Activated naive CD4-positive, alpha-beta T cell treated with anti-CD3 and anti-CD28 coated beads, Interleukin-2, amount 50 U/mL, for 16 hours (primary cell): ENCODE results near the gene ATP1A2.

ENCODE experiments used
- DNase-seq: peaks from one replicate; pipeline ENCODE4 v3.0.0-alpha.2; 2020

ATP1A2 gene

GRCh38 chr1:160085686-160086455 lies 29.7 kb upstream of the ATP1A2 start:
- peak; percentile 81 for DNase-seq

GRCh38 chr1:160086456-160086892 lies 29.1 kb upstream of the ATP1A2 start:
- DNase-seq: no peak

GRCh38 chr1:160087118-160087662 lies 28.4 kb upstream of the ATP1A2 start:
- DNase-seq: no peak

GRCh38 chr1:160089883-160090282 lies 25.7 kb upstream of the ATP1A2 start:
- no peak for DNase-seq

GRCh38 chr1:160090760-160091159 lies 24.8 kb upstream of the ATP1A2 start:
- DNase-seq: no peak

GRCh38 chr1:160091666-160092223 lies 23.8 kb upstream of the ATP1A2 start:
- DNase-seq: no peak

GRCh38 chr1:160092366-160093068 lies 23.0 kb upstream of the ATP1A2 start:
- no peak for DNase-seq

GRCh38 chr1:160093069-160093395 lies 22.5 kb upstream of the ATP1A2 start:
- no peak for DNase-seq

GRCh38 chr1:160093624-160094290 lies 21.8 kb upstream of the ATP1A2 start:
- DNase-seq: no peak

GRCh38 chr1:160094291-160094625 lies 21.3 kb upstream of the ATP1A2 start:
- no peak for DNase-seq

- DNase-seq: no peak
These were observed 20.8 kb upstream of the ATP1A2 start for GRCh38 chr1:160094806-160095205.

GRCh38 chr1:160095382-160096105 lies 20.0 kb upstream of the ATP1A2 start:
- no peak for DNase-seq

GRCh38 chr1:160096274-160097116 lies 19.1 kb upstream of the ATP1A2 start:
- DNase-seq: no peak

- DNase-seq: peak; percentile 40
These were observed 18.2 kb upstream of the ATP1A2 start for GRCh38 chr1:160097151-160097910.

GRCh38 chr1:160097911-160098851 lies 17.4 kb upstream of the ATP1A2 start, which contains the start of gene IGSF8:
TSS of gene IGSF8 (minus strand) at chr1:160098619. CDS start at chr1:160098472, 147 bp downstream.
- DNase-seq: peak; percentile 86

- peak; percentile 98 for DNase-seq
These were observed 16.6 kb upstream of the ATP1A2 start for GRCh38 chr1:160098852-160099561.

GRCh38 chr1:160099716-160100375 lies 15.7 kb upstream of the ATP1A2 start:
- DNase-seq: no peak

- peak; percentile 79 for DNase-seq
These were observed 14.4 kb upstream of the ATP1A2 start for GRCh38 chr1:160101037-160101716.
